Type B pancreatic cell (in vitro differentiated cells): ENCODE measurements around the gene DEFB131A. TPM values are rescaled to one million over a fixed set of nuclear protein-coding genes. Genes with fewer than 3 reads are reported as not detected.
"Not testable (repeated sequence)": the region's sequence is repeated elsewhere in the genome, so short reads cannot be mapped to it uniquely, and the experiment has no call there.

Source experiments
- DNase-seq: peaks from one replicate; pipeline ENCODE4 v3.0.0; 2021; ENCODE audit warnings: mixed read lengths; ENCODE audit not compliant: unreplicated experiment; ENCODE audit errors: extremely low spot score
- H3K27ac Mint-ChIP-seq: 2 replicates; pipeline ENCODE4 v1.8.0; 2021; ENCODE audit warnings: mild to moderate bottlenecking, mixed read lengths
- H3K27me3 Mint-ChIP-seq: 2 replicates; pipeline ENCODE4 v1.8.0; 2021; ENCODE audit warnings: mixed read lengths
- H3K36me3 Mint-ChIP-seq: 2 replicates; pipeline ENCODE4 v1.8.0; 2021; ENCODE audit warnings: mixed read lengths
- H3K4me1 Mint-ChIP-seq: one replicate; pipeline ENCODE4 v1.8.0; 2021; ENCODE audit warnings: mixed read lengths; ENCODE audit not compliant: unreplicated experiment
- H3K4me3 Mint-ChIP-seq: 2 replicates; pipeline ENCODE4 v1.8.0; 2021; ENCODE audit warnings: mild to moderate bottlenecking, mixed read lengths
- H3K9me3 Mint-ChIP-seq: 2 replicates; pipeline ENCODE4 v1.8.0; 2021; ENCODE audit warnings: mixed read lengths
- long read RNA-seq: library from polyadenylated mRNA; unstranded; transcript quantifications from one replicate; pipeline ENCODE4 v2.0.0, GENCODE V29; 2020
- total RNA-seq: library from RNA; stranded (reverse); gene quantifications from 2 replicates; pipeline ENCODE4 v1.2.1, GENCODE V29; 2021; ENCODE audit warnings: low replicate concordance
- TF ChIP-seq, protein P1 (sequence below): fragments of 200-600 bp; sonication (generic); conservative IDR thresholded peaks from 2 replicates; pipeline ENCODE4 v1.5.0; 2021; ENCODE audit warnings: antibody characterized with exemption, mild to moderate bottlenecking

The DEFB131A gene
- total RNA-seq: not detected in 2 replicates
- long read RNA-seq: 0 reads

DNA sequence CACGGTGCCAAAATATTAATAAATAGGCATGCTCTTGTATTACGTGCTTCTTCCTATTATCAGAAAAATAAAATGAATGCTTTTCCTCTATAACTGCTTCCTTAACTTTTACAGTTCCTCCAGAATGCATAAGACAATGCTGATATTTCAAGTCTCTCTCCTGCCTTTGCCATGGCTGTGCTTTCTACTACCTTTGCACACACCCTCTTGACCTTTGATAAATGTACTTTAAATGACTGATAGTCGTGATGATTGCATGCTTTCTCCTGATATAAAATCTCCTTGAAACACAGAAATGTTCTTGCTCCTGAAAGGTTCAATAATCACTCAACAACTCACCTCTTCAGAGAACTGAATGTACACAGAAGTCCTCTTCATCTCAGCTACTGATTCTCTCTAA lies at the start of gene DEFB131A:
Gene DEFB131A, plus strand, starts transcription at position 301 of the 400 bp plus-strand sequence. CDS start 120 bp downstream, outside the sequence.
- not testable (repeated sequence) for H3K9me3 Mint-ChIP-seq, H3K4me1 Mint-ChIP-seq, H3K27ac Mint-ChIP-seq, H3K27me3 Mint-ChIP-seq, H3K4me3 Mint-ChIP-seq, DNase-seq, H3K36me3 Mint-ChIP-seq

GRCh38 chr4:9405774-9406173 lies 38.4 kb upstream of the DEFB131A start:
- H3K4me1 Mint-ChIP-seq, H3K27ac Mint-ChIP-seq, H3K27me3 Mint-ChIP-seq, H3K9me3 Mint-ChIP-seq, DNase-seq, H3K36me3 Mint-ChIP-seq, H3K4me3 Mint-ChIP-seq: not testable (repeated sequence)

DNA sequence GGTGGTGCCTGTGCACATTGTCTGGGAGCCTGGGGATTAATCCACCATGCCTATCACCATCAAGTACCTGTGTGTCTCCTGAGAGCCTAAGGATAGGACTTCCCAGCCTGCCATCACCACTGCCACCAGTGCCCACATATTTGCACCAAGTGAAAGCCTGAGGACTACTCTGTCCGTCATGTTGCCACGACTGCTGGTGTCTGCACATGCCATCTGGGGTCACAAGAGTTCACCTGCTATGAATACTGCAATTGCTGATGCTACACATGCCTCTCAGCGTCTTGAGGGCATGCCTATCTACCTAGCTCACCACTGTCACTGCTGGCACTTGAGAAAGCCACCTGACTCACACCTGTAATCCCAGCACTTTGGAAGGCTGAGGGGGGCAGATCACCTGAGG lies 37.7 kb upstream of the DEFB131A start:
- not testable (repeated sequence) for DNase-seq, H3K36me3 Mint-ChIP-seq, H3K9me3 Mint-ChIP-seq, H3K4me3 Mint-ChIP-seq, H3K27ac Mint-ChIP-seq, H3K4me1 Mint-ChIP-seq, H3K27me3 Mint-ChIP-seq

DNA sequence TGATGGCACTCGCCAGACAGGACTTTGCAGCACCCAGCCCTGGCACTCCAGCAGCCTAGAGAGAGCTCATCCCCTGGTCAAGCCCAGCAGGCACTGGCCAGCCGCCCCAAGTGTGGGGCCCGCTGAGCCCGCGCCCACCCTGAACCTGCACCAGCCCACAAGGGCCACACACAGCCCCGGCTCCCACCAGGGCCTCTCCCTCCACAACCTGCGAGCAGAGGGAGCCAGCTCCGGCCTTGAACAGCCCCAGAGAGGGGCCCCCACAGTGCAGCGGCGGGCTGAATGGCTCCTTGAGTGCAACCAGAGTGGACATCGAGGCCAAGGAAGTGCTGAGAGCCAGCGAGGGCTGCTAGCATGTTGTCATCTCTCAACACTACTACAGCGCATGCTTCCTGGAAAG lies 34.4 kb upstream of the DEFB131A start:
- H3K9me3 Mint-ChIP-seq: peaks cover 5% of the 10 kb centered on the region
- H3K36me3 Mint-ChIP-seq: no peaks in the 10 kb centered on the region
- no peak for DNase-seq
- no peaks in the 10 kb centered on the region for H3K4me1 Mint-ChIP-seq
- TF ChIP-seq, protein P1, sequence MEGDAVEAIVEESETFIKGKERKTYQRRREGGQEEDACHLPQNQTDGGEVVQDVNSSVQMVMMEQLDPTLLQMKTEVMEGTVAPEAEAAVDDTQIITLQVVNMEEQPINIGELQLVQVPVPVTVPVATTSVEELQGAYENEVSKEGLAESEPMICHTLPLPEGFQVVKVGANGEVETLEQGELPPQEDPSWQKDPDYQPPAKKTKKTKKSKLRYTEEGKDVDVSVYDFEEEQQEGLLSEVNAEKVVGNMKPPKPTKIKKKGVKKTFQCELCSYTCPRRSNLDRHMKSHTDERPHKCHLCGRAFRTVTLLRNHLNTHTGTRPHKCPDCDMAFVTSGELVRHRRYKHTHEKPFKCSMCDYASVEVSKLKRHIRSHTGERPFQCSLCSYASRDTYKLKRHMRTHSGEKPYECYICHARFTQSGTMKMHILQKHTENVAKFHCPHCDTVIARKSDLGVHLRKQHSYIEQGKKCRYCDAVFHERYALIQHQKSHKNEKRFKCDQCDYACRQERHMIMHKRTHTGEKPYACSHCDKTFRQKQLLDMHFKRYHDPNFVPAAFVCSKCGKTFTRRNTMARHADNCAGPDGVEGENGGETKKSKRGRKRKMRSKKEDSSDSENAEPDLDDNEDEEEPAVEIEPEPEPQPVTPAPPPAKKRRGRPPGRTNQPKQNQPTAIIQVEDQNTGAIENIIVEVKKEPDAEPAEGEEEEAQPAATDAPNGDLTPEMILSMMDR: no peak
- H3K27me3 Mint-ChIP-seq: peaks cover 3% of the 10 kb centered on the region
- H3K4me3 Mint-ChIP-seq: no peak overlapping the region
- H3K27ac Mint-ChIP-seq: no peak overlapping the region

- H3K4me3 Mint-ChIP-seq, H3K9me3 Mint-ChIP-seq, H3K27ac Mint-ChIP-seq, DNase-seq, H3K4me1 Mint-ChIP-seq, H3K27me3 Mint-ChIP-seq, H3K36me3 Mint-ChIP-seq: not testable (repeated sequence)
These were observed 22.2 kb upstream of the DEFB131A start for GRCh38 chr4:9421884-9422455.

DNA sequence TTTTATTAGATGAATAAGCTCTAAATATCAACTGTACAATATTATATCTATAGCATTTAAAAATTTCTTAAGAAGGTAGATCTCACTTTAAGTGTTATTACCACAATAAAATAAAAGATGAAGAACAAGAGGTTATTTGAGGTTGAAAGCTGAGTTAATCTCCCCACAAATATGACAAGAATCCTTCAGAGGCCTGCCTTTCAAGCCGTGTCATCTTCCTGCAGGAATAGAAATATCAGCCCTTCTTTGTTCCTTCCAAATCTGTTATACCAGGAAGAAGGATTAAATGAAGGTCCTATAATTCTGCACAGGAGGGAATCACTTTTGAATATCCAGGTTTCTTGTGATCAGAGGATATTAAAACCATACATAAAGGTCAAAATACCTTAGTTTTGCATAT lies 18.3 kb upstream of the DEFB131A start:
- H3K27me3 Mint-ChIP-seq, H3K4me3 Mint-ChIP-seq, H3K27ac Mint-ChIP-seq, DNase-seq, H3K9me3 Mint-ChIP-seq, H3K36me3 Mint-ChIP-seq, H3K4me1 Mint-ChIP-seq: not testable (repeated sequence)

DNA sequence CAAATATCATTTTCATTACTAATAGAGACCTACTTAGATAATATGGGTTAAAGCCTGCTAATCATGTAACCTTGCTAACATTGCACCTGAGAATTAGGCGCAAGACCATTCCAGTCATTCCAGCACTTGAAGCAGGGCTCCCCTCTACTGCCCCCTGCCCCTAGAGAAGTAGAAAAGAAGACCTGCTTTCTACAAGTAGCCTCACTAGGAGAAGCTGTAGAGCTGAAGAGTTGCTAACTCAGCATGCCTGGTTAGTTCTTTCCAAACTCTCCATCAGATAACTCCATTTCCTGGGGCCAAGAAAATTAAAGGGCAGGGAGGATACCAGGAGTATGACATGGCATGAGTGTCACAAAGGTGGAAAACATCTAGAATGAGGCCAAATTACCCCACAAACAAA lies 14.2 kb upstream of the DEFB131A start:
- DNase-seq, H3K27ac Mint-ChIP-seq, H3K9me3 Mint-ChIP-seq, H3K4me3 Mint-ChIP-seq, H3K4me1 Mint-ChIP-seq, H3K27me3 Mint-ChIP-seq, H3K36me3 Mint-ChIP-seq: not testable (repeated sequence)

GRCh38 chr4:9433320-9433719 lies 10.9 kb upstream of the DEFB131A start:
- not testable (repeated sequence) for H3K9me3 Mint-ChIP-seq, H3K36me3 Mint-ChIP-seq

DNA sequence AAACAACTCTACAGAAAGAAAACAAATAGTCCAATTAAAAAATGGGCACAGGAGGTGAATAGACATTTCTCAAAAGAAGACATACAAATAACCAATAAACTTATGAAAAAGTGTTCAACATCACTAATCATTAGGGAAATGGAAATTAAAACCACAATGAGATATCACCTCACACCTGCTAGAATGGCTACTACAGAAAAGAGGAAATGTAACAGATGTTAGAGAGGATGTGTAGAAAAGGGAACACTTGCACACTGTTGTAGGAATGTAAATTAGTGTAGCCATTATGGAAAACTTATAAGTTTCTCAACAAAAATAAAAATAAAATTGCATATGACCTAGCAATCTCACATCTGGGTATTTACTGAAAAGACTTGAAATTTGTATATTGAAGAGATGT lies 7.5 kb upstream of the DEFB131A start:
- not testable (repeated sequence) for H3K27me3 Mint-ChIP-seq, H3K27ac Mint-ChIP-seq, H3K36me3 Mint-ChIP-seq, H3K4me1 Mint-ChIP-seq, H3K4me3 Mint-ChIP-seq, DNase-seq, H3K9me3 Mint-ChIP-seq

More at GRCh38 chr4:9433320-9433719, 10.9 kb upstream of the DEFB131A start:
- H3K4me1 Mint-ChIP-seq, H3K27me3 Mint-ChIP-seq, H3K27ac Mint-ChIP-seq, H3K4me3 Mint-ChIP-seq, DNase-seq: not testable (repeated sequence)

- H3K4me1 Mint-ChIP-seq, H3K4me3 Mint-ChIP-seq, H3K27me3 Mint-ChIP-seq, H3K36me3 Mint-ChIP-seq, DNase-seq, H3K9me3 Mint-ChIP-seq, H3K27ac Mint-ChIP-seq: not testable (repeated sequence)
These were observed 1.9 kb upstream of the DEFB131A start for GRCh38 chr4:9442355-9442754.

DNA sequence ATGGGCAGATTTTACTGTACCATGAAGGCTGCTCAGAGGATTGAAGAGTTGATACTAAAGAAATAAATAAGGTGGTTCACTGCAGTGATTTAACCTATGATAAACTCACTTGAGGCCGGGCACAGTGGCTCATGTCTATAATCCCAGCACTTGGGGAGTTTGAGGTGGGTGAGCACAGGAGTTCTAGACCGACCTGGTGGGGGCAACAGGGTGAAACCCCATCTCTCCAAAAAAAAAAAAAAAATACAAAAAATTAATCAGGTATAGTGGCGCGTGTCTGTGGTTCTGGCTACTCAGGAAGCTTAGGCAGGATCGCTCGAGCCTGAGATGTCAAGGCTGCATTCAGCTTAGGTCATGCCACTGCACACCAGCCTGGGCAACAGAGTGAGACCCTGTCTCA lies 467 bp downstream of the DEFB131A start:
- not testable (repeated sequence) for H3K4me3 Mint-ChIP-seq, H3K27me3 Mint-ChIP-seq, H3K27ac Mint-ChIP-seq, H3K9me3 Mint-ChIP-seq, H3K36me3 Mint-ChIP-seq, H3K4me1 Mint-ChIP-seq, DNase-seq

DNA sequence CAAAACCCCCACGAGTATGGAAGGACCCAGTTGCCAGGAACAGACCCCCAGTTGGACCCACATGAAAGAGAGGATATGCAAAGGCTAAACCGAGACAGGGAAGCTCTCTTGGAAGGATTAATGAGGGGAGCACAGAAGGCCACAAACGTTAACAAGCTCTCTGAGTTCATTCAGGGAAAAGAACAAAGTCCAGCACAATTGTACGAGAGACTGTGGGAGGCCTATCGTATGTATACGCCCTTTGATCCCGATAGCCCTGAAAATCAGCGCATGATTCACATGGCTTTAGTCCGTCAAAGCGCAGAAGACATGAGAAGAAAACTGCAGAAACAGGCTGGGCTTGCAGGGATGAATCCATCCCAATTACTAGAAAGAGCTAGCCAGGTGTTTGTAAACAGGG lies 8.0 kb downstream of the DEFB131A start:
- H3K4me3 Mint-ChIP-seq, DNase-seq, H3K36me3 Mint-ChIP-seq, H3K27me3 Mint-ChIP-seq, H3K4me1 Mint-ChIP-seq, H3K27ac Mint-ChIP-seq, H3K9me3 Mint-ChIP-seq: not testable (repeated sequence)

- not testable (repeated sequence) for H3K27me3 Mint-ChIP-seq, H3K9me3 Mint-ChIP-seq
These were observed 10.1 kb downstream of the DEFB131A start for GRCh38 chr4:9454284-9454683.

DNA sequence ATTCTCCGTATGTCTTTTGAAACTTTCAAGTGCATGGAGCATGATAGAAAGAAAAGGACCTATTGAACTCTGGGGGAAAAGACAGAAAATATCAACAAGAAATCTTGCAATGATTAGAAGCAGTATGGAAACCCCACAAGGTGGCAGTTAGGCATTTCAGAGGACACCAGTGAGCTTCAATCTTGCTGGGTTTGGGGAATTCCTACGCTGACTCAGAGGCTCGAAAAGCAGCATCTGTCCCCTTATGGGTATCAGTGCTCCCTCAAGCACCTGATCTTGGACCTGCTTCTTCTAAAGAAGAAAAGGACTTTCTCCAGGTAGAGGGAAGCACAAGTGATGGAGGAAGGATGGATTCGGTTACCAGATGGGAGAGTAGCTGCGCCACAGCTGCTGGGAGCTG lies 10.8 kb downstream of the DEFB131A start:
- not testable (repeated sequence) for H3K9me3 Mint-ChIP-seq, H3K36me3 Mint-ChIP-seq

More at GRCh38 chr4:9454284-9454683, 10.1 kb downstream of the DEFB131A start:
- not testable (repeated sequence) for H3K4me1 Mint-ChIP-seq, DNase-seq, H3K36me3 Mint-ChIP-seq, H3K4me3 Mint-ChIP-seq, H3K27ac Mint-ChIP-seq

More for the DNA sequence above, 10.8 kb downstream of the DEFB131A start:
- not testable (repeated sequence) for H3K4me1 Mint-ChIP-seq, DNase-seq, H3K27me3 Mint-ChIP-seq, H3K27ac Mint-ChIP-seq, H3K4me3 Mint-ChIP-seq
